Nephron (organoid): ENCODE data around the gene CLEC16A.
"Not testable (repeated sequence)": the region's sequence is repeated elsewhere in the genome, so short reads cannot be mapped to it uniquely, and the experiment has no call there.

Source experiments
- H3K27ac Mint-ChIP-seq, 3 experiments: 2 replicates each; pipeline ENCODE4 v1.8.0; 2020; ENCODE audit warnings: mixed read lengths in 3 of 3, mild to moderate bottlenecking in 2 of 3, moderate library complexity in 1 of 3
- H3K27me3 Mint-ChIP-seq: 2 replicates; pipeline ENCODE4 v1.8.0; 2021; ENCODE audit warnings: low read depth, mild to moderate bottlenecking, moderate library complexity, mixed read lengths
- H3K36me3 Mint-ChIP-seq: 2 replicates; pipeline ENCODE4 v1.8.0; 2020; ENCODE audit warnings: low read depth, mixed read lengths
- H3K4me1 Mint-ChIP-seq: 2 replicates; pipeline ENCODE4 v1.8.0; 2020; ENCODE audit warnings: mixed read lengths
- H3K4me3 Mint-ChIP-seq, 3 experiments: 2 replicates each; pipeline ENCODE4 v1.8.0; 2020; ENCODE audit warnings: mild to moderate bottlenecking in 3 of 3, mixed read lengths in 3 of 3, moderate library complexity in 2 of 3
- H3K9me3 Mint-ChIP-seq: 2 replicates; pipeline ENCODE4 v1.8.0; 2020; ENCODE audit warnings: mixed read lengths
- CTCF ChIP-seq, 3 experiments: fragments of 200-600 bp; sonication (generic); IDR thresholded peaks; one replicate each; pipeline ENCODE4 v1.5.0; 2021; ENCODE audit warnings: antibody characterized with exemption in 3 of 3; ENCODE audit not compliant: unreplicated experiment in 3 of 3

The CLEC16A gene

GRCh38 chr16:10961231-10961630 lies 16.9 kb downstream of the CLEC16A start:
- H3K36me3 Mint-ChIP-seq = peaks cover 35% of the 10 kb centered on the region
- H3K4me1 Mint-ChIP-seq = peaks cover 22% of the 10 kb centered on the region
- no peaks in the 10 kb centered on the region for H3K9me3 Mint-ChIP-seq
- no peak overlapping the region for H3K27ac Mint-ChIP-seq
- H3K4me3 Mint-ChIP-seq = no peak overlapping the region
- no peak for TF ChIP-seq CTCF (IDR thresholded peaks at IDR 0.05; ENCODE audit: unreplicated experiment in 3 of 3)
- peaks cover 4% of the 10 kb centered on the region for H3K27me3 Mint-ChIP-seq

GRCh38 chr16:10964039-10964890 lies 19.9 kb downstream of the CLEC16A start:
- Mint-ChIP-seq H3K27me3 (peaks cover 4% of the 10 kb centered on the region), H3K27ac (no peak overlapping the region), H3K9me3 (no peaks in the 10 kb centered on the region), H3K4me3 (no peak overlapping the region), H3K36me3 (peaks cover 28% of the 10 kb centered on the region), H3K4me1 (peaks cover 22% of the 10 kb centered on the region)
- TF ChIP-seq CTCF (IDR thresholded peaks at IDR 0.05; ENCODE audit: unreplicated experiment in 3 of 3) = peak; percentile 91 to 97 (median 96)

- Mint-ChIP-seq H3K4me1 (peaks cover 22% of the 10 kb centered on the region), H3K4me3 (no peak overlapping the region), H3K9me3 (no peaks in the 10 kb centered on the region)
These were observed 20.5 kb downstream of the CLEC16A start for GRCh38 chr16:10964891-10965326.

GRCh38 chr16:10965440-10966061 lies 21.2 kb downstream of the CLEC16A start:
- Mint-ChIP-seq H3K9me3 (no peaks in the 10 kb centered on the region), H3K36me3 (peaks cover 24% of the 10 kb centered on the region), H3K4me1 (peaks cover 22% of the 10 kb centered on the region), H3K27me3 (peaks cover 4% of the 10 kb centered on the region), H3K27ac (no peak overlapping the region), H3K4me3 (no peak overlapping the region)
- no peak for TF ChIP-seq CTCF (IDR thresholded peaks at IDR 0.05; ENCODE audit: unreplicated experiment in 3 of 3)

More at GRCh38 chr16:10964891-10965326, 20.5 kb downstream of the CLEC16A start:
- Mint-ChIP-seq H3K36me3 (peaks cover 28% of the 10 kb centered on the region), H3K27me3 (peaks cover 4% of the 10 kb centered on the region), H3K27ac (no peak overlapping the region)
- TF ChIP-seq CTCF (IDR thresholded peaks at IDR 0.05; ENCODE audit: unreplicated experiment in 3 of 3) = no peak

GRCh38 chr16:10966129-10966528 lies 21.8 kb downstream of the CLEC16A start:
- H3K27ac Mint-ChIP-seq = no peak overlapping the region
- H3K4me1 Mint-ChIP-seq = peaks cover 17% of the 10 kb centered on the region
- H3K36me3 Mint-ChIP-seq = peaks cover 24% of the 10 kb centered on the region
- no peaks in the 10 kb centered on the region for H3K9me3 Mint-ChIP-seq
- no peak for TF ChIP-seq CTCF (IDR thresholded peaks at IDR 0.05; ENCODE audit: unreplicated experiment in 3 of 3)
- H3K27me3 Mint-ChIP-seq = peaks cover under 1% of the 10 kb centered on the region
- no peak overlapping the region for H3K4me3 Mint-ChIP-seq

GRCh38 chr16:10966559-10966958 lies 22.2 kb downstream of the CLEC16A start:
- H3K4me1 Mint-ChIP-seq = peaks cover 20% of the 10 kb centered on the region
- not testable (repeated sequence) for H3K27ac Mint-ChIP-seq

More at GRCh38 chr16:10966559-10966958, 22.2 kb downstream of the CLEC16A start:
- H3K27me3 Mint-ChIP-seq, H3K4me3 Mint-ChIP-seq, H3K9me3 Mint-ChIP-seq: not testable (repeated sequence)
- H3K36me3 Mint-ChIP-seq = peaks cover 28% of the 10 kb centered on the region
